ENCODE results near the gene VAV2. TPM values are rescaled to one million over a fixed set of nuclear protein-coding genes. Genes with fewer than 3 reads are reported as not detected.

VAV2 gene
- total RNA-seq, 1 donor from 2014 or later, result 4.9 TPM

DNA sequence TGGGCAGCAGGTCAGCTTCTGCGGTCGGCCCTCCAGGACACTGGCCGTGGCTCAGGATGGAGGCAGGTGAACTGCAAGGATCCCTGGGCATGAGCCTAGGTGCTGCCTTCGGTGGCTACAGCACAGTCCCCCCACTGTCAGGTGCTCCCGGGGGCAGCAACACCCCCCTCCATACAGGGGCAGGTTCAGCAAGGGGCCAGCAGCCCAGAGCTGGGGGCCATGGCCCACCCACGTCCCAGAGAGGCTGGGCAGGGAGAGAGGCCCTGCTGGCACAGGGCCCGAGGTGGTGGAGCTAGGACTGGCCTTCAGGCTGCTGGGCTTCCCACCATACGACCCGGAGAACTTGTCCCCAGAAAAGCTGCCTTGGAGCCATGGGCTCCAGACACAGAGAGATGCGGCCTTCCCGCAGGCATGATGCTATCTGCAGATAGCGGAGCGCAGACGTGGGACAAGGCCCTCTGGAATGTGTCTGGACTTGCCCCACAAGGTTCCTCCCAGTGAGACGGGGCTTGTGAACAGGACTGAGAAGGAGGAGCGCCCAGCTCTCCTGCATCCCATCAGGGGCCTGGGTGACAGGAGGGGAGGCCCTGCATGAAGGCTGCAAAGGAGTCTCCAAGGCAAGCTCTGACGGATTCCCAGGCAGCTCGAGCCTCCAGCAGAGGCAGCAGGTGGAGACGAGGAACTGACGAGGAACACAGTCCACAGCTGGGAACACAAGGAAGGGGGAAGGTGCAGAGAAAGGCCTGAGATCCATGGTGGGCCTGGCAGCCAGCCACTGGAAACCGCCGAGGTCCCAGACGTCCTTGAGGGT lies 111.1 kb downstream of the VAV2 start:
- intact Hi-C loops (cut with DNase I), result no loop called here
- ATAC-seq (ENCODE audit: poor library complexity) (no peak), DNase-seq (no peak)

DNA sequence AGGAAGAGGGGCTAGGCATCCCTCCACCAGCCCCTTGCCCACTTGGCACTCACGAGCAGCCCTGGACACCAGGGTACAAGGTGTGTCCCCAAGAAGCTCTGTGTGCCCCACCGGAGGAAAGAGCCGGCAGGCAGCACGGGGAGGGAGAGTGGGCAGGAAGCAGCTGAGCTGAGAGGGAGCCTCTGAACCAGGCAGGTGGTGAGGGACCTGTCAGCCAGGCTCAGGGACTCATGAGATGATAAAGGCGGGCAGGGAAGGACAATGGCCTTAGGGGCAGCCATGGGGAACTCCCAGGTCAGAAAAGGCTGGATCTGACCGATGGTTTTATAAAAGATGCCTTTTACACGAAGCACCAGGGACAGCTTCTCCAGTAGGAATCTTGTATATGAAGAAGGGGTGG lies 112.0 kb downstream of the VAV2 start:
- DNase-seq (no peak), ATAC-seq (ENCODE audit: poor library complexity) (no peak)
- intact Hi-C loops (cut with DNase I), result no loop called here

DNA sequence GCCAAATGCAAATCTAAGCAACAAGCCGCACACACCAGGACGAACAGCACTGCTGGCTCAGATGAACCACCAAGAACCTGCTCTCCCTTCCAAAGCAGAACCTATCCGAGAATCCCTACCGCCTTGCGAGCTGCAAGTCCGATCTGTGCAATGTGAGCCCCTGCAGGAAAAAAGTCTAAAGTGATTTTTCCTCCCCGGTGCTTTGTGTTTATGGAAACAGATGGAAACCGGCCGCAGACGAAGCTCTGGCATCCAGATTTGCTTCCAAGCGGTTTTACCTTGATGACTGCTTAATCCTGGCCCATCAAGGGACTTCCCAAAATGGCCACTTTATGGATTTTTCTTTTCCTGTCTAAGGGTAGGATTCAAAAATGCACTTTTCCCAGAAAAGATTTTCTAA lies 112.5 kb downstream of the VAV2 start:
- DNase-seq (no peak), ATAC-seq (ENCODE audit: poor library complexity) (no peak)
- intact Hi-C loops (cut with DNase I), result no loop called here

DNA sequence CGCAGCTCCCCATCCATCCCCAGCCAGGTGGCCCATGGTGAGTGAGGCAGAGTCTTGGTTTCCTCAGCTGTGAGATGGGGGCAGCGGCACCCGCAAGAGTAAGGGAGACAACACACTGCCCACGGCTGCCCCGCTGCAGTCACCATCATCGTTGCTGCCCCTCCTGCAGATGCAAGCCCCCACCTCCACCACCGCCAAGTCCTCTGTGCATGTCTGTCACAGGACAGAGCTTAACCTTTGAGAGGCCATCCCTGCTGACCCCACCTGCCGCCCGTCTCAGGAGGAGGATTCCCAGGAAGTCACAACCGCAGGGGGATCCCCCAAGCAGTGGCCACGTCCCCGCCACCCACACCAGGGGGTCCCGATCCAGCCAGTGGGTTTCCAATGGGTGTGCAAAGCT lies 113.7 kb downstream of the VAV2 start:
- DNase-seq (no peak), ATAC-seq (ENCODE audit: poor library complexity) (no peak)
- intact Hi-C loops (cut with DNase I), result no loop called here

DNA sequence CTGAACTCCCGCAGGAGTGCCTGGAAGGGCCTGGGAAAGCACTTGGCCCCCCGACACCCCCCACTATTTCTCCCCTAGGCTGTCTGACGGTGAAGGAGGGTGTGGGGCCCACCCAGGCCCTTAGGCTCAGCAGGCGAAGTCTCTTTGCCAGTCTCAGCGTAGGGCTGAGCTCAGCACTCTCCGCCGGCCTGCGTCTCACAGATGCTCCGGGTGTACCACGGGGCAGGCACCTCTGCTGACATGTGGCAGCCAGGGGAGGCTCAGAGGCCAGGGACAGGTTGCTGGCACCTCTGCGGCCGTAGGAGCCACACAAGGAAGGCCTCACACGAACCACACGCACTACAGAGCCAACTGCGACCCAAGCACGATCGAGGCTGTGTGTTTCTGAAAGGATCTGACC lies 114.2 kb downstream of the VAV2 start:
- DNase-seq, result no peak
- intact Hi-C loops (cut with DNase I), result no loop called here
- no peak for ATAC-seq (ENCODE audit: poor library complexity)

DNA sequence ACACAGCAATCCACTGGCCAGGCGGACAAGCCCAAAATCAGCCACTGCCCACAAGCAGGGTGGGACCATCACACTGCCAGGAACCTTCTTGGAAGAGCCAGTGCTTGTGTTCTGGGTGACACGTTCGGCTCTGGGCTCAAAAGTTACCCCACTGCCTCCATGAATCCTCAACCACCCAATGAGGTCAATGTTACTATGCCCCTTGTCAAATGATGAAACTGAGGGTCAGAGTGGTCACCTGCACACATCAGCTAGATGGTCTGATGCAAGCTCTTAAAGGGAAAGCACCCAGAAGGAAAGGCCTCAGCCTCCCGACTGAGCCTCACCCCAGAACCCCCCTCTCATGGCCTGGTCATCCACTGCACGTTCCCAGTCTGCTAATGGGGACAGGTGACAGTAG lies 114.8 kb downstream of the VAV2 start:
- DNase-seq, result no peak
- intact Hi-C loops (cut with DNase I), result no loop called here
- ATAC-seq (ENCODE audit: poor library complexity), result no peak

DNA sequence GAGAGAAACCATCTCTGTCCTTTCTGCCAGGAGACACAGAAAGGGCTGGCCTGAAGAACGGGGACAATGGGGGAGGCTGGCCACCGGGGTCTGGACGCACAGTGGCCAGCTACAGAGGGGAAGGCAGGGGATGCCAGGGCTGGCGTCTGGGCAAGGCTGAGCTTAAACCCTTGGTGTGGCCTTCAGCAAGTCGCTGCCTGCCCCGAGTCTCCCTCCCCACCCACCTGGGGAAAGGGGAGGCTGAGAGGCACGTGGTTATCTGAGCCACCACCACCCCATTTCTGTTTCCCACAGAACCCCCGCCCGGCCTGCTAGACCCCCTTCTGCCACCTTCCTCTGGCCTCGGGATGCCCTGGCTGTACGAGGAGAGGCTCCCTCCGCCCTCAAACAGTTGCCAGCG lies 115.3 kb downstream of the VAV2 start:
- ATAC-seq (ENCODE audit: poor library complexity) (no peak), DNase-seq (no peak)
- intact Hi-C loops (cut with DNase I), result no loop called here

DNA sequence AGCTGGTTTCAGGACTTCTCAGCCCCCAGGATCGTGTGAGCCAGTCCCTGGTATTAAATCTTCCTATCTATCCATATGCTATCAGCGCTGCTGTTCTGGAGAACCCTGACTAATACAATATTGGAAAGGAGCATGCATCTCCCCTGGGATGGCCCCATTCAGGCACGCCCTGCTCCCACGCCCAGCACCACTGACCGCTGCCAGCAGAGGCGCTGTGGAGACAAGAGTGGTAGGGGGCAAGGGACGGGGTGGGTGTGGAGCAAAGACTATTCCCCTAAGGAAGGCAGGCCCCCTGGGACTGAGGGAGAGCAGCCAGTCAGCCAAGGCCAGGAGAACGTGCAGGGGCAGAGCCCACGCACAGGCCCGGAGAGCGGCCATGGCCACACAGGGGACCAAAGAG lies 116.0 kb downstream of the VAV2 start:
- intact Hi-C loops (cut with DNase I), result no loop called here
- DNase-seq (no peak), ATAC-seq (ENCODE audit: poor library complexity) (no peak)

DNA sequence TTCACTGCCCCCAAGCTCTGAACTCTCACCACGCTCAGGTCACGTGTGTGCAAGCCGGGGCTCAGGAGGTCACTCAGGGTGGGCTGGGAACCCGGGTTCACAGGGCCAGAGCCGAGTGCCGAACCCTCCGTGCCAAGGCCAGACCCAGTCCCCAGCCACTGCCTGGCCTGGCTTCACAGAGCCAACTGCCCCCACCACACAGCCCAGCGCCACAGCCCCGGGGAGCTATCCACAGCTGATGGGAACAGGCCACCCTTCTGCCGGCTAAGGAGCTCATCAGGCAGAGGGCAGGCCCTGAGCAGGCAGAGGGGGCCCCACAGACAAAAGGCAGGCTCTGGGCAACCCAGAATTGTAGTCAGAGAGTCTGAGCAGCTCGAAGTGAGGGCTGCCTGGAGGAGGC lies 117.0 kb downstream of the VAV2 start:
- DNase-seq, result no peak
- ATAC-seq (ENCODE audit: poor library complexity), result no peak

DNA sequence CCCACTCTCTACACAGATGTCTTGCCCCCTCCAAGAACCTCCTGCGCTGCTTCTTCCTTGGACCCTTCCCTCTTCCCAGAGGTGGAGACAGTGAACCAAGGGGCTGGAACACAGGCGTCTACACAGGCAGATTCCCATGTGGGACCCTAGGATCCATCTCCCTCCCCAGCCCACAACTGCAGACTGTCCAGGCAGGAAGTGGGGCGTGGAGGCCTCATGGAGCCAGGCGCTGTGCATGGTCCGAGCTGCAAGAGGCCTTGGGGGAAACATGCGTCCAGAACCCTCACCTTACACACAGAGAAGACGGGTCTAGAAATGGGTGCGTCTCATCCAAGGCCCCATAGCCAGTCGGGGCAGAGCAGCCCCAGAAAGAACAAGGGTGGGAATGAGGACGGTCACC lies 117.5 kb downstream of the VAV2 start:
- no peak for DNase-seq
- intact Hi-C loops (cut with DNase I), result no loop called here
- no peak for ATAC-seq (ENCODE audit: poor library complexity)

More for the DNA sequence above, 117.0 kb downstream of the VAV2 start:
- intact Hi-C loops (cut with DNase I), result no loop called here

DNA sequence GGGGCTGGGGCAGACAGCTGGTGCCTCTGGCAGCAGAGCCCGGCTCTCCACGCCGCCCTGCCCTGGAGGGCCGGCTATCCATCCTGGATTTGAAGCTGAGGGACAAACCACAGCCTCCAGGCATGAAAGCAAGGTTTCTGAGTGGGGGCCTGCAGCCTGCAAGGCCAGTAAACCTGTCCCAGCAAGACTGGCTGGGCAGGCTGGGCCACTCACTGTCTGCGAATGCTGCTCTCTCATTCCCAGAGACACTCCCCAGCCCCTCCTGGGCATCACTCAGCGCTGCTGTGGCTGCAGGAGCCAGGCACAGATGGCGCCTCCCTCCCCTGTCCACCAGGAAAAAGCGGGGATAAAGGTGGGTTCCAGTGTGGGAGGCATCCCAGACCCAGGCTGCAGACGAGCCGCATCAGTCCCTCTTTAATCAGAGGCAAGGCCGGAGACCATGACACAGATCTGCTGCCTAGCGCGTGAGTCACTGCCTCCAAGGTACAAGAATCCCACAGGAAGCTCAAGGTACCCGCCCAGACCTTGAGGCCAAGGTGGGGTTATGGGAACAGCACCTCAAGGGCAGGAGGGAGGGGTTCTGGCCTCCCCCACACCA lies 118.0 kb downstream of the VAV2 start:
- DNase-seq (no peak), ATAC-seq (ENCODE audit: poor library complexity) (no peak)
- intact Hi-C loops (cut with DNase I), result no loop called here

DNA sequence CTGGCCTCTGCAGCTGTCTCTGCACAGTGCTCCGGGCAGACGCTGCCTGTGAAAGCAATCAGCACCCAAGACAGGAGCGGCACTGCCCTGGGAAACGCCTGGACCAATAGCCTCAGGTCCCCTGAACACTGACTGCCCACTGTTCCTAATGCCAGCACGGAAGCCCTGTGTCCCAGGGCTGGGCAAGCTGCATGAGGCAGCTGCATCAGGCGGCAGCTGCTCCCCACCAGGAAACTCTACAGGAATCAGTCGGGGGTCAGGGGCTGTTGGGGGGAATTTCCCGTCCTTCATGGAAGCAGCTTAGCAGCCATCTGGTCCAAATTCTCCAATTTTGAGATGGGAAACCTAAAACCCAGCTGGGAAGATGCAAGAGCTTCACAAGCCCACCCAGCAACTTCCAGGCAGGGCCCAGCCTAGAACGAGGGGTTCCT lies 118.6 kb downstream of the VAV2 start:
- DNase-seq, result no peak
- intact Hi-C loops (cut with DNase I), result no loop called here
- no peak for ATAC-seq (ENCODE audit: poor library complexity)

DNA sequence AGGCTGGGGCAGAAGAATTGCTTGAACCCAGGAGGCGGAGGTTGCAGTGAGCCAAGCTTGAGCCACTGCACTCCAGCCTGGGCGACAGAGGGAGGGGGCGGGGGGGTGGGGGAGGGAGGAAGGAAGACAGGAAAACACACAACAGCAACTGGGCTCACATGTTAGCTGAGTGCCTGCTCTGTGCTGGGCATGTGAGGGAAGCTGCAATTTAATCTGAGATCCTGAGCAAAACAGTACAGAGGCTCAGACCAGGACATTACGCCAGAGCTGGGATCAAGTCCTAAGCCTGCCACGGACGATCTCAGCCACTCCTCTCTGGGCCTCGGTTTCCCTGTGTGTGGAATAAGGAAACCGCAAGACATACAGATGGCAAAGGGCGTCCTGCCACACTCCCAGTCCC lies 119.1 kb downstream of the VAV2 start:
- DNase-seq, result no peak
- no peak for ATAC-seq (ENCODE audit: poor library complexity)
- intact Hi-C loops (cut with DNase I), result no loop called here

DNA sequence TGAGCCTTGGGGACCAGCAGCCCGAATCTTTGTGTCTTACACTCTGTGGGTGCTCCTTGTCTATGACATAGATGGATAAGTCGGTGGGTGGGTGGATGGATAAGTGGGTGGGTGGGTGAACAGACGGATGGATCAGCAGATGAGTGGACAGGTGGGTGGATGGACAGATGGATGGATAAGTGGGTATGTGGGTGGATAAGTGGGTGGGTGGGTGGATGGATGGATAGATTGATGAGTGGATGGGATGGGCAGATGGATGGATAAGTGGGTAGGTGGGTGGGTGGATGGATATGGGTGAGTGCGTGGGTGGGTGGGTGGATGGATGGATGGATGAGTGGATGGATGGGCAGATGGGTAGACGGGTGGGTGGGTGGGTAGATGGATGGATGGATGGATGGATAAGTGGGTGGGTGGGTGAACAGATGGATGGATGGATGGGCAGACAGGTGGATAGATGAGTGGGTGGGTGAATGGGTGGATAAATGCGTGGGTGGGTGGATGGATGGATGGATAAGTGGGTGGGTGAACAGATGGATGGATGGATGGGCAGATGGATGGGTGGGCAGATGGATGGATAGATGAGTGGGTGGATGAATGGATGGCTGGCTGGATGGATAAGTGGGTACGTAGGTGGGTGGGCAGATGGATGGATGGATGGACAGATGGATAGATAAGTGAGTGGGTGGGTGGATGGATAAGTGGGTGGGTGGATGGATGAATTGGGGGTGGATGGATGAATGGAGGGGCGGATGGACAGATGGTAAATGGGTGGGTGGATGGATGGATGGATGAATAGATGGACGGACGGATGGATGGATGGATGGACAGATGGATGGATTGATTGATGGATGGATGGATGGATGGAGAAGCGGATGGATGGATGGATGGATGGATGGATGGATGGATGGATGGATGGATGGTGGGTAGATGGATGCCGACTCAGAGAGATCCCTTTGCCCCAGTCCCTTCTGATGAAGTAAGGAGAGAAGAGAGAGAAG lies 121.2 kb downstream of the VAV2 start:
- DNase-seq (no peak), ATAC-seq (ENCODE audit: poor library complexity) (no peak)
- intact Hi-C loops (cut with DNase I), result no loop called here

DNA sequence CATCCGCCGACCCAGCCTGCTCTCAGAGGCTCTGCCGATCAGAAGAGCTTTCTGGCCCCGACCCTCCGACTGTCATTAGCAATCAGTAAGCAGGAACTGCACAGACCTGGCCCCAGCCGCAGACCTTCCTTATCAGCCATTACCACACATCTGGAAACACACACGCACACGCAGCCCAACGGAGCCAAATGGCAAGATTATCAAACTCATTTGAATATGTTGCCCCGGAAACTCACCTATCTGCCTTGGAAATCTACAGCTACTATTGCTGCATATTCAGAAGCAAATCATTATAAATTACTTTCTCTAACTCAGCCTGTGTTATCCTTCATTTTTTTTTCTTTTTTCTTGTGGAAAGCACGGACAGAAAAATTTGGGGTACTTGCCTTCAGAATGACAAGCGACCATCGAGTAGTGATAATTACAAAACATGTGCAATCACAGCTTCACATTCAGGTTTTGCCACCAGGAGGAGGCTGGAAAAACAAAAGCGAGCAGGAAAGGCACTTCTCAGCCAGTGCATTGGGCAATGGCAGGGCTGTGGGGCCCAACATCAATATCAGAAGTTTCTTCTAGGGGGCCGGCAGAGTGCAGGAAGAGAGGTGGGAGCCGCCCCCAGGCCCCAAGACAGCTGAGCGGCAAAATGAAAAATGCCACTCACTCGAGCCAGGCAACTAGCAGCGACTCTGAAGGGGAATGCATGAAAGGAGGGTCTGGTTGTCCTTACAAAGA lies 122.3 kb downstream of the VAV2 start:
- DNase-seq (no peak), ATAC-seq (ENCODE audit: poor library complexity) (no peak)
- intact Hi-C loops (cut with DNase I), result no loop called here

DNA sequence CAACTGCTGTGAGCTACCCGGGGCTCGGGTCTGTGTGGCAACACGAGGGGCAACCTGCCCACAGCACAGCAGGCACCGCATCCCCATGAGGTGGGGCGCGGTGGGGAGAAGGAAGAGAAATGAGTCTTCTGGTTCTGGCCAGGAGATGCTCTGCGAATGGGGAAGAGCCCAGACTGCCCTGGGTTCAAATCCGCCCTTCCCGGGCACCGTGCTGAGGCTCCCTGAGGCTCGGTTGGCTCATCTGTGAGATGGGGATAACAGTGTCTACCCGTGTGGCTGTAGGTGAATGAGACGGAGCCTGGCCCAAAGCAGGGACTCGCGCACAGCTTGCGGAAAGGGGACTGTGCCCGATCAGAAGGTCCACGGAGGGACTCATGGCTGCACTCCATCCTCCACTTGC lies 123.9 kb downstream of the VAV2 start:
- ATAC-seq (ENCODE audit: poor library complexity), result no peak
- intact Hi-C loops (cut with DNase I), result no loop called here
- DNase-seq, result no peak

DNA sequence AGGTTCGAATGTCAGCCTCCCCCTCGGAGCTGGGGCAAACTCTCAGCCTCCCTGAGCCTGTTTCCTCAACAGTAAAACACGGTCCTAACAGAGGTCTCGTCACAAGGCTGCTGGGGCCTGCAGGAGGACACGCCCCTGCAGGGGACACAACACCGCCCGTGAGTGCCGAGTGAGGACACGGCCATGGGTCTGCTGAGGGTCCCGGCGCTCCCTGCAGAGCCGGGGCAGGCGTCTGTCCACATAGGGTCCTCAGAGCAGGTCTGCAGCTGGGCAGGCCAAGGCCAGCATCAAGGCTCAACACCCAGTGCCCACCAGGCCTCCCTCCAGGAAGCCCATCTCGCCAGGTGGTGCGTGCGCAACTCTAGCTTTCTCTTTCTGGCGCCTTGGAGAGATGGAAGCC lies 125.2 kb downstream of the VAV2 start:
- intact Hi-C loops (cut with DNase I), result no loop called here
- ATAC-seq (ENCODE audit: poor library complexity), result no peak

DNA sequence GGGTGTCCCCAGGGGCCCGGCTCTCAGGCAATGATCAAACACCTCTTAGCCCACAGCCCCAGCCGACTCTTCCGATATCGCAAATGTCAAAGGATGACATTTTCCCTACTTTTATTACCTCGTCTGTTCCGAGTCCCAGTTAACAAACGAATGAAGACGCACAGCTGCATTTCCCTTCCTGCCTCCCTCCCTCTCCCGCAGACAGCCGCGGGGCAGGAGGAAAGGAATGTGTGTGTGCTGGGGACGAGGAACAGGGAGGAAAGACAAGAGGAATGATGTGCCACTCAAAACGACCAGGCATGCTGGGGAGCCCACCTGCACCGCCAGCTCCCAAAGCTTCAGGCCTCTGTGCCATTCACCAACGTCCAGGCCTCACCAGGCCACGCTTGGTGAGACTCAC lies 128.1 kb downstream of the VAV2 start:
- intact Hi-C loops (cut with DNase I), result no loop called here
- ATAC-seq (ENCODE audit: poor library complexity) (no peak), DNase-seq (no peak)

More for the DNA sequence above, 125.2 kb downstream of the VAV2 start:
- no peak for DNase-seq

DNA sequence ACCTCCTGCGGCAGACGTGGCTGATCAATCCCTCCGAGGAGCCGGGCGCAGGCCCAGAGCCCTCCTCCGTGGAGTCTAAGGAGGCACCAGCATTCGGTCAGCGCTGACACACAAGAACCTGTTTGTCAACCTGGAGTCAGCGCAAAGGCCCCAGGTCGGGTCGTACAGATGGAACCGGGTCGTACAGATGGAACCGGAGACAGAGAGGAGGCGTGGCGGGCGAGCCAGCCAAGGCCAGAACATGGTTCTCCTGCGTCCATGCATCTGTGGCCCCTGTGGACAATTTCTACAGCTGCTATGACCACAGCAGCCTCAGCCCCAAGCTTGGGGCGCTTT lies 128.9 kb downstream of the VAV2 start:
- DNase-seq (no peak), ATAC-seq (ENCODE audit: poor library complexity) (no peak)
- intact Hi-C loops (cut with DNase I), result no loop called here

Data from Right ventricle myocardium superior (tissue), 1 donor.